NCI-H524 treated with DMSO at 0.1 percent for 48 hours (cell line): ENCODE results near the gene PNMA3.
"Not testable (repeated sequence)": the region's sequence is repeated elsewhere in the genome, so short reads cannot be mapped to it uniquely, and the experiment has no call there.

Experiments
- DNase-seq: peaks from one replicate; lab custom pipeline; 2025; lab: John Stamatoyannopoulos, UW

PNMA3 gene

DNA sequence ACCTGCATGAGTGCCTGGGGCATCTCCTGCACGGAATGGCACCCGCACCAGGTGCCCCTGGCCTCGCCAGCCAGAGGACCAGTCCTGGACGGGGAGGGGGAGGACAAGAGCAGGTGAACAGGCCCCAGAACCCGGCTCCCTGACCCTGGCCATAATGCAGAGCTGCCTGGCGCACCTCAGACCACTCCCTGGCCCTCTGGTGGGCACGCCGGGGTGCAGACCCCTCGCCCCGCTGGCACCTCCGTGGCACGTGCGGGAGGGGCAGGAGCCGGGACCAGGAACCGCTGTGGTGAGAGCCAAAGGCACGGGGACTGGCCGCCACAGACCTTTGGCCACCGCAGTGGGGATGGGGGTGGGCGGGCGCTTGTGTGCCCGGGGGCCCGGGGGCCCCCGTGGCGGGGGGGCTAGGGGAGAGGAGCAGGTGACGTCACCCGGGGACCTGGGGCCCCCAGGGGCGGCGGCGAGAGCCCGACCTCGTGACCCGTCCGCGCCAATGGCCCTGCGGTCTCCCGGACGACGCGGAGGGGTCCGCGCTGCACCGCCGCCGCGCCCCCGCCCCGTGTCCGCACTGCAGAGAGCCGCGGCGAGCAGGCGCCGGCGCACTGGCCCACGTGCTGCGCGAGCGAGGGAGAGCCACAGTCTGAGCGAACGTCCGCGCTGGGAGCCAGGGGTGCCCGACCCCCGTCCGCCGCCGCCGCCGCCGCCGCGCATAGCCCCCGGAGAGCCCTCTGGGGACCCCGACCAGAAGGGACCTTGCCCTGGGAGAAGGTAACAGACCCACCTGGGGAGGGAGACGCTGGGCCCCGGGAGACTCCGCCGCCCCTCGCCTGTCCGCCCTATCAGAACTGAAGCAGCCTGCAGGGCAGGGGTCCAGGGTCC lies at the start of gene PNMA3:
TSS of gene PNMA3 (plus strand) at position 600 of the 879 bp plus-strand sequence. CDS start 586 bp downstream, outside the sequence.
- no peak for DNase-seq

- DNase-seq: not testable (repeated sequence)
Measured at GRCh38 chrX:153017174-153017573, 39.1 kb upstream of the PNMA3 start.

DNA sequence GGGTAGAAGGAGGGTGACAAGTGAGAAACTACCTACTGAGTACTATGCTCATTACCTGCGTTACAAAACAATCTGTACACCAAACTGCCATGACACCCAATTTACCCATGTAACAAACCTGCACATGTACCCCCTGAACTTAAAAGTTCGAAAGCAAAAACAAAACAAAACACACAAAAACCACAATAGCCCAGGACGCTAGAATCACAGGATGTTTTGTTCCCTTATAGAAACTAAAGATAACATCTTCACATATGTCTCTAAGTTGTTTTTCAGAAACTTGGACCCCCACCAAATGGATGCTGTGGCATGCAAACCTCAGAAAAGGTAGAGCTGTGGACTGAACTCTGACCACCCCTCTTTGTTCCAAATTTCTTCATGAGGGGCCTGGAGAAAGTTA lies 37.1 kb upstream of the PNMA3 start:
- DNase-seq: no peak

DNA sequence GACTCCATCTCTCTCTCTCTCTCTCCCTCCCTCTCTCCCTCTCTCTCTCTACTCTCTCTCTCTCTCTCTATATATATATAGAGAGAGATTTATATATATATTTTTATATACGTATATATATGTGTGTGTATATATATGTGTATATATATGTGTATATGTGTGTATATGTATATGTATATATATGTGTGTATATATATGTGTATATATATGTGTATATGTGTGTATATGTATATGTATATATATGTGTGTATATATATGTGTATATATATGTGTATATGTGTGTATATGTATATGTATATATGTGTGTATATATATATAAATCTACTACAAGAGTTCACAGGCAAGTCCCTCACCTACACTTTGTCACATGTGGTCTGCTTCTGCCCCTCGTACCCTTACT lies 29.8 kb upstream of the PNMA3 start:
- not testable (repeated sequence) for DNase-seq

GRCh38 chrX:153028487-153028886 lies 27.8 kb upstream of the PNMA3 start:
- not testable (repeated sequence) for DNase-seq

DNA sequence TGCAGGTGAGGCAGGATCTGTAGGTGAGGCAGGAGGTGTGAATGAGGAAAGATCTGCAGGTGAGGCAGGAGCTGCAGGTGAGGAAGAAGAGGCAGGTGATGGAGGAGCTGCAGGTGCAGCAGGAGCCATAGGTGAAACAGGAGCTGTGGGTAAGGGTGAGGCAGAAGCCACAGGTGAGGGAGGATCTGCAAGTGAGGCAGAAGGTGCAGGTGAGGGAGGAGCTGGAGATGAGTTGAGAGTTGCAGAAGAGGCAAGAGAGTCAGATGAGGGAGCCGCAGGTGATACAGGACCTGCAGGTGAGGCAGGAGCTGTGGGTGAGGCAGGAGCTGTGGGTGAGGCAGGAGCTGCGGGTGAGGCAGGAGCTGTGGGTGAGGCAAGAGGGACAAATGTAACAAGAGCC lies 27.1 kb upstream of the PNMA3 start:
- no peak for DNase-seq

DNA sequence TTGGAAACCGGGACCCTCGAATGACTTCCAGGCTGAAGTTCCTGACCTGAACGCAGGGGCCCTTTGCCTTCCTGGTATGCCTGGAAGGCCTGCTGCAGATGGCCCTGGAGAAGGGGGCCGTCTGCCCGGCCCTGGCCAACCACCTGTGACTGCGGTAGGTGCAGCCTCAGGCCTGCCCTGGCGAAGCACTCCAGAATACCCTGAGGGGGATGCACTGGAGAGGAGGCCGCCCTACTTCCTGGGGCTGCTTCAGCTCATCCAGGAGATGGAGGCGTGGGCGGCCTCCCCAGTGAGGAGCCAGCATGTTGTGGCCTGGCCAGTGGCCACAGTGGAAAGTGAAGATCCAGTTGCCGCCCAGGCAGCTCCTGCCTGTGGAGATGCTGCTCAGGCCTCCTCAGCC lies 26.4 kb upstream of the PNMA3 start:
- no peak for DNase-seq

DNA sequence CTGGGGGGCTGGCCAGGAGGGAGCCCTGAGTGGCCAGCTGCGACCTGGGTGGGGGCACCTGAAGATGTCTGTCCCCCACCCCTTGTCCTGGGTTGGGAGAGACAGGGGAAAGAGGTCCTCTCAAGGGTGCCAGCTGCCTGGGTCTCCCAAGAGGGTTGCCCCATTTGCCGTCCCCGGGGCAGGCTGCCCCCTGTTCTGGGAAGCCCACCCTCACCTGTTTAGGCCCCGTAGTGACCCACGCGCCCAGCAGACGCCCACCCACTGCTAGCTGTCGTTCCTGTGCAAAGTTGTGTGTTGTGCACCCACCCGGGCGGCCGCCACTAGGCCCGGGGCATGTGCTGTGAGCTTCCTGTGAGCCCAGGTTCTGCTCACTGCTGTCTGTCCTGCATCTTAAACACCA lies 25.5 kb upstream of the PNMA3 start:
- DNase-seq: no peak

GRCh38 chrX:153032397-153033118 lies 23.7 kb upstream of the PNMA3 start:
- DNase-seq: peak; percentile 2

- DNase-seq: no peak
Measured at GRCh38 chrX:153049093-153049492, 7.2 kb upstream of the PNMA3 start.

GRCh38 chrX:153052534-153052933 lies 3.7 kb upstream of the PNMA3 start:
- no peak for DNase-seq

- no peak for DNase-seq
Measured at GRCh38 chrX:153057281-153057680, 1.0 kb downstream of the PNMA3 start.

DNA sequence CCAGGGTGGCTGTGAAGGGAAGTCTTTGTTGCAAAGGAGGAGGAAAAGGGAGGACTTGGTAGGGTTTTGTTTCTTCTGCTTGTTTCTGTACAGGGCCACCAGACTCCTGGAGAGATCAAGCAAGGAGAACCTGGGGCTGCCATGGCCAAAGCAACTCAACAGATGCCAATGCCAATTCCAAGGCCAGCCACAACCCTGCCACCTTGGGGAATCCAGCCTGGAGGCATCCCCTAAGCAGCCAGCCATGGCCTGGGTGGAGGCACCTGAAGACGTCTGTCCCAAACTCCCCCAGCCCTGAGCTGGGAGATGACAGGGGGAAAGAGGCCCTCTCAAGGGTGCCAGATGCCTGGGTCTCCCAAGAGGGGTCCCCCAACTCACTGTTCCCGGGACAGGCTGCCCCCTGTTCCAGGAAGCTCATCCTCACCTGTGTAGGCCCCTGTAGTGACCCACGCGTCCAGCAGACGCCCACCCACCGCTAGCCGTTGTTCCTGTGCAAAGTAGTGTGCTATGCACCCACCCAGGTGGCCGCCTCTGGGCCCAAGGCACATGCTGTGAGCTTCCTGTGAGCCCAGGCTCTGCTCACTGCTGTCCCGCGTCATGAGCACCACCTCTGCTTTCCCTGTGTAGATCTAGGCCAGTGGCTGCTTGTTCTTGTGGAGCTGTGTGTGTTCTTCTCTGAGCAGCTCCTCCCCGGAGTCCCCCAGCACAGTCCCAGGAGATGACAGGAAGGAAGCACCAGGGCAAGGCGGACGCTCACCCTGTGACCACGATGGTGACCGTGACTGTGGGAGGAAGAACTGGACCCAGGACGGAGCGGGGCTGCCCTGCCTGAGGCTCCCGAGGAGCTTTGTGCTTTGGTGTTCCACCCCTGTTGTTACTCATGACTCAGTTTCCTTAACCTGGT lies 3.2 kb downstream of the PNMA3 start:
- DNase-seq: no peak

GRCh38 chrX:153060095-153060445 lies 3.8 kb downstream of the PNMA3 start:
- no peak for DNase-seq

DNA sequence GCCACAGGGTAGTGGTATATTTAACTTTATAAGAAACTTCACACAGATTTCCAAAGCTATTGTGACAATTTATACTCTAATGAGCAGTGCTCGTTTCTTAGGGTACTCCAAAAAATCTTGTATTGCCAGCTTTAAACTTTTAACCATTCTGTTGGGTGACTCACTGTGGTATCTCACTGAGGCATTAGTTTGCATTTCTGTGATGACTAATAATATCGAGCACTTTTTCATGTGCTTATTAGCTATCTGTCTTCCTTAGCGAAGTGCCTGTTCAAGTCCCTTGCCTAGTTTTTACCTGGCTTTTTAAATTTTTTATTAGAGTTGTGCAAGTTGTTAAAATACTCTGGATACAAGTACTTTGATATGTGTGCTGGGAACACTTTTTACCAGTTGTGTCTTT lies 5.5 kb downstream of the PNMA3 start:
- DNase-seq: no peak

DNA sequence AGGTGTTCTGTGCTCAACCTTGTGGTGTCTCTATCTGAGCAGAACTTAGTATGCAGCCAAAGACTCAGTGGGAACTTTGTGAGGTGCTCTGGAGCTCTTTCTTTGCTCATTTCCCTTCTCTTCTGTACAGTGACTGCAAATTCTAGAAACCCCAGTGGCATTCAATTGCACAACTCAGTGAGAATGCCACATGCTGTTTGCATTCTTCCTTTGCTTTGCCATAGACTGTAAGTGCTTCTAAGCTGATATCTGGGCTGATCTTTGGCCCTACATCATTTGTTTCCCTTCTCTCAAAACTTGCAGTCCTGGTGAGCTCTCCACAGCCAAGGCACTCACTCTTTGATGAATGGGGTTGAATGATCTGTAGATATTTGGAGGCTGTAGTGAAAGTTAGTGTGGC lies 7.0 kb downstream of the PNMA3 start:
- no peak for DNase-seq

DNA sequence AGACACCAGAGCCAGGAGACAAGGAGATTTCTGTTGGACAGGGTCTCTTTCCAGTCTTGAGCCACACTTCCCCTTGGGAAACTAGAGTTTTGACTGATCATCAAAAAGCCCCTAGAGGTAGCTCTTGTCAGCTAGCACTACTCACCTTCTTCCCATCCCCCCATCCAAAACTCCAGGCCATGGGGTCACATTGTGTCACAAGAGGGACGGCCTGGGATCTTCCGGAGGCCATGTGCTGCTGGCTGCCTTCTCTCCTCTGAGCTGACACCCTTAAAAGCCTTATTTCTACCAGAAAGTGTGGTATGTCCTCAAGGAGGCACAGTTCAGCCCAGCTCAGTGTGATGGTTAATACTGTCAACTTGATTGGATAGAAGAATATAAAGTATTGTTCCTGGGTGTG lies 7.8 kb downstream of the PNMA3 start:
- no peak for DNase-seq

DNA sequence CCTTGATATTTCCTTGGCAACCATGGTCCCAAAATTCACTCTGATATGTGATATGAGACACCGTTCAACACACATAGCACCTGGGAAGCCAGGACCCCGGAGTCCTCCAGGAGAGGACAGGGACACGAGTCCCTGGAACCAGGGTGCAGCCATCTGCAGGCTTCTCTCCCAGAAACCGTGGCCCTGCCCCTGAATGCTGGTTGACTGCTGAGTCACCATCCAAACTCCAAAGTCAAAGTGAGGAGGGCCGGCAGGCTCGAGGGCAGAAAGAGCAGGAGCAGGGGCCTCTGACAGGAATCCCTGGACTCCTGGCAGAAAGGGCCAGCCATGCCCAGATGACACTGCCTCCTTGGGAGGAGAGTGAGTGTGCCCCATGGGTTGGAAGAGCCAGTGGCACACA lies 9.1 kb downstream of the PNMA3 start:
- no peak for DNase-seq

DNA sequence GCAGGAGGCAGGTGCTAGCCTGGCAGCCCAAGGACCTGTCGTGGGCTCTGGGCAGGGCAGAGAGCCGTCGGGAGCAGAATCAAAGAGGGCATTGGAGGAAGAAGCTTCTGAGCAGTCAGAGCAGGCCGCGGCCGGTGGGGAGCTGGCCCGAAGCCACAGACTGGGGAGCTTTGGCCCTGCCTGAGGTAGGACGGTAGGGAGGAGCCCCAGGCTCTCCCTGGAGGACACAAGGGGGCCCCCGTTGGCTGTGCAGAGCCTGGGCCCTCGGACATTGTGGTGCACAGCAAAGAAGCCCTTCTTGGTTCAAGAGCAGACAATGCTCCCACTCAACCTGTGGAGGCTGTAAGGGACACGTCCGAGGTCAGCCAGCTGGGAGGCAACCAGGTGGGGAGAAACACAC lies 10.1 kb downstream of the PNMA3 start:
- DNase-seq: not testable (repeated sequence)

GRCh38 chrX:153071909-153072583 lies 15.8 kb downstream of the PNMA3 start, which contains the start of gene PNMA6A:
Gene PNMA6A (plus strand): TSS chrX:153072454. CDS start chrX:153073063, 609 bp downstream.
- not testable (repeated sequence) for DNase-seq

GRCh38 chrX:153073331-153073730 lies 17.1 kb downstream of the PNMA3 start:
- DNase-seq: not testable (repeated sequence)
